T-helper 17 cell (primary cell): ENCODE measurements around the gene MIOX. TPM values are rescaled to one million over a fixed set of nuclear protein-coding genes. Genes with fewer than 3 reads are reported as not detected.

ENCODE experiments used
- ATAC-seq: fragments of 150-1000 bp; cut with Tn5 transposase; 2 replicates; pipeline ENCODE4 v1.10.0; 2021; ENCODE audit warnings: mild to moderate bottlenecking, moderate library complexity
- DNase-seq, 3 donors: peaks; one replicate each; pipeline versions ENCODE4 v3.0.0 to v3.0.0-alpha.2; 2020 to 2021
- H3K9me3 ChIP-seq: one replicate; pipeline ENCODE4 v1.7.0; 2013; ENCODE audit warnings: low read length, mild to moderate bottlenecking; ENCODE audit not compliant: control insufficient read depth, poor library complexity, severe bottlenecking
- H3K27ac Mint-ChIP-seq: one replicate; pipeline ENCODE4 v1.8.0; 2022; ENCODE audit warnings: mild to moderate bottlenecking, moderate library complexity, mixed read lengths
- H3K27me3 Mint-ChIP-seq: one replicate; pipeline ENCODE4 v1.8.0; 2022; ENCODE audit warnings: mixed read lengths
- H3K36me3 Mint-ChIP-seq: one replicate; pipeline ENCODE4 v1.8.0; 2022; ENCODE audit warnings: low read depth, mixed read lengths
- H3K4me1 Mint-ChIP-seq: one replicate; pipeline ENCODE4 v1.8.0; 2022; ENCODE audit warnings: mild to moderate bottlenecking, mixed read lengths
- H3K4me3 Mint-ChIP-seq: one replicate; pipeline ENCODE4 v1.8.0; 2022; ENCODE audit warnings: mild to moderate bottlenecking, moderate library complexity, mixed read lengths
- total RNA-seq, 4 donors: library from RNA in 2 of 4; stranded (reverse) in 2 of 4; gene quantifications; one replicate each; pipeline ENCODE4 v1.2.3 and lab custom pipeline; 2022 to 2026

Gene MIOX
- total RNA-seq, 2 donors from 2014 or later: not detected

GRCh38 chr22:50525104-50525857 lies 38.6 kb downstream of the MIOX start, which contains the start of gene SCO2:
SCO2 (minus strand) TSS chr22:50525598; CDS start chr22:50524411, 1,187 bp downstream.
- H3K27me3 Mint-ChIP-seq: no peaks in the 10 kb centered on the region
- peak; percentile 72 for ATAC-seq
- DNase-seq: peak; percentile 95 to 98 (median 97)
- no peaks in the 10 kb centered on the region for H3K36me3 Mint-ChIP-seq
- peak within 1 kb of the TSS; percentile 92 for H3K4me3 Mint-ChIP-seq
- no peaks in the 10 kb centered on the region for H3K9me3 ChIP-seq
- peaks cover 26% of the 10 kb centered on the region for H3K4me1 Mint-ChIP-seq
- H3K27ac Mint-ChIP-seq: peak within 1 kb of the TSS; percentile 93

- Mint-ChIP-seq H3K4me1 (peaks cover 26% of the 10 kb centered on the region), H3K27me3 (no peaks in the 10 kb centered on the region), H3K4me3 (peak overlapping the region; percentile 92), H3K27ac (peak overlapping the region; percentile 93), H3K36me3 (no peaks in the 10 kb centered on the region)
- no peaks in the 10 kb centered on the region for H3K9me3 ChIP-seq
- ATAC-seq (no peak), DNase-seq (no peak)
Measured at GRCh38 chr22:50525858-50526107, 39.1 kb downstream of the MIOX start.

- peaks cover 2% of the 10 kb centered on the region for H3K36me3 Mint-ChIP-seq
- DNase-seq (peak; percentile 74 to 85 (median 83)), ATAC-seq (peak; percentile 59)
- peak overlapping the region; percentile 83 for H3K27ac Mint-ChIP-seq
- H3K4me1 Mint-ChIP-seq: peaks cover 26% of the 10 kb centered on the region
- H3K27me3 Mint-ChIP-seq: no peaks in the 10 kb centered on the region
- peak overlapping the region; percentile 92 for H3K4me3 Mint-ChIP-seq
- no peaks in the 10 kb centered on the region for H3K9me3 ChIP-seq
Measured at GRCh38 chr22:50526108-50526833, 39.6 kb downstream of the MIOX start.

GRCh38 chr22:50526834-50527801 lies 40.5 kb downstream of the MIOX start:
- Mint-ChIP-seq H3K4me3 (peak overlapping the region; percentile 92), H3K27me3 (no peaks in the 10 kb centered on the region), H3K4me1 (peaks cover 26% of the 10 kb centered on the region), H3K27ac (peak overlapping the region; percentile 83), H3K36me3 (peaks cover 2% of the 10 kb centered on the region)
- no peaks in the 10 kb centered on the region for H3K9me3 ChIP-seq
- DNase-seq (no peak), ATAC-seq (no peak)

GRCh38 chr22:50527921-50528681 lies 41.4 kb downstream of the MIOX start:
- Mint-ChIP-seq H3K4me3 (peak overlapping the region; percentile 92), H3K4me1 (peaks cover 30% of the 10 kb centered on the region), H3K27me3 (no peaks in the 10 kb centered on the region), H3K36me3 (peaks cover 2% of the 10 kb centered on the region), H3K27ac (peak overlapping the region; percentile 83)
- DNase-seq: no peak
- H3K9me3 ChIP-seq: no peaks in the 10 kb centered on the region
- ATAC-seq: no peak

- ATAC-seq (no peak), DNase-seq (no peak)
- Mint-ChIP-seq H3K36me3 (peaks cover 2% of the 10 kb centered on the region), H3K4me3 (peak overlapping the region; percentile 82), H3K27me3 (no peaks in the 10 kb centered on the region), H3K4me1 (peaks cover 32% of the 10 kb centered on the region), H3K27ac (peak overlapping the region; percentile 83)
- H3K9me3 ChIP-seq: no peaks in the 10 kb centered on the region
Measured at GRCh38 chr22:50528682-50529415, 42.2 kb downstream of the MIOX start.

GRCh38 chr22:50529416-50529896 lies 42.8 kb downstream of the MIOX start:
- Mint-ChIP-seq H3K27ac (no peak overlapping the region), H3K36me3 (peaks cover 2% of the 10 kb centered on the region), H3K4me3 (peak overlapping the region; percentile 82), H3K4me1 (peaks cover 35% of the 10 kb centered on the region), H3K27me3 (no peaks in the 10 kb centered on the region)
- no peaks in the 10 kb centered on the region for H3K9me3 ChIP-seq
- ATAC-seq (no peak), DNase-seq (no peak)

GRCh38 chr22:50529897-50530579 lies 43.4 kb downstream of the MIOX start, which contains the start of gene TYMP:
TYMP (minus strand) TSS chr22:50530012; CDS start chr22:50529709, 303 bp downstream.
- peak; percentile 44 to 71 (median 60) for DNase-seq
- H3K27me3 Mint-ChIP-seq: no peaks in the 10 kb centered on the region

GRCh38 chr22:50530580-50530876 lies 43.9 kb downstream of the MIOX start:
- no peaks in the 10 kb centered on the region for H3K27me3 Mint-ChIP-seq
- peak overlapping the region; percentile 95 for H3K4me3 Mint-ChIP-seq
- no peak for ATAC-seq
- no peak for DNase-seq
- no peaks in the 10 kb centered on the region for H3K9me3 ChIP-seq
- H3K27ac Mint-ChIP-seq: peak overlapping the region; percentile 96
- peaks cover 30% of the 10 kb centered on the region for H3K4me1 Mint-ChIP-seq
- H3K36me3 Mint-ChIP-seq: peaks cover 2% of the 10 kb centered on the region

More at GRCh38 chr22:50529897-50530579, 43.4 kb downstream of the MIOX start, which contains the start of gene TYMP:
- H3K4me3 Mint-ChIP-seq: peak within 1 kb of the TSS; percentile 95
- H3K36me3 Mint-ChIP-seq: peaks cover 2% of the 10 kb centered on the region
- peak within 1 kb of the TSS; percentile 96 for H3K27ac Mint-ChIP-seq
- ATAC-seq: peak; percentile 4
- peaks cover 32% of the 10 kb centered on the region for H3K4me1 Mint-ChIP-seq
- no peaks in the 10 kb centered on the region for H3K9me3 ChIP-seq

GRCh38 chr22:50530877-50531545 lies 44.4 kb downstream of the MIOX start:
- no peaks in the 10 kb centered on the region for H3K9me3 ChIP-seq
- no peaks in the 10 kb centered on the region for H3K27me3 Mint-ChIP-seq
- ATAC-seq (peak; percentile 60), DNase-seq (peak; percentile 60 to 62 (median 61))
- peak overlapping the region; percentile 96 for H3K27ac Mint-ChIP-seq
- peaks cover 2% of the 10 kb centered on the region for H3K36me3 Mint-ChIP-seq
- peak overlapping the region; percentile 95 for H3K4me3 Mint-ChIP-seq
- H3K4me1 Mint-ChIP-seq: peaks cover 30% of the 10 kb centered on the region

GRCh38 chr22:50531546-50531961 lies 44.9 kb downstream of the MIOX start:
- ATAC-seq (peak; percentile 57), DNase-seq (peak; percentile 44 to 56 (median 46))
- peaks cover 2% of the 10 kb centered on the region for H3K36me3 Mint-ChIP-seq
- peak overlapping the region; percentile 96 for H3K27ac Mint-ChIP-seq
- peaks cover 30% of the 10 kb centered on the region for H3K4me1 Mint-ChIP-seq
- no peaks in the 10 kb centered on the region for H3K27me3 Mint-ChIP-seq
- no peaks in the 10 kb centered on the region for H3K9me3 ChIP-seq
- peak overlapping the region; percentile 95 for H3K4me3 Mint-ChIP-seq
